Measurements from ENCODE around the gene TMEM170A.

Gene TMEM170A

GRCh38 chr16:75486676-75487313 lies 22.3 kb upstream of the TMEM170A start:
- Mint-ChIP-seq H3K36me3 (ENCODE audit: low read depth) (no peaks in the 10 kb centered on the region), H3K27ac (no peak overlapping the region), H3K4me3 (no peak overlapping the region), H3K9me3 (no peaks in the 10 kb centered on the region), H3K4me1 (ENCODE audit: low read depth) (no peaks in the 10 kb centered on the region), H3K27me3 (peaks cover 9% of the 10 kb centered on the region)

- no peaks in the 10 kb centered on the region for H3K36me3 Mint-ChIP-seq (ENCODE audit: low read depth)
- H3K27me3 Mint-ChIP-seq, result peaks cover 9% of the 10 kb centered on the region
- H3K9me3 Mint-ChIP-seq, result no peaks in the 10 kb centered on the region
- H3K27ac Mint-ChIP-seq, result no peak overlapping the region
- H3K4me3 Mint-ChIP-seq, result no peak overlapping the region
- no peaks in the 10 kb centered on the region for H3K4me1 Mint-ChIP-seq (ENCODE audit: low read depth)
These were observed 21.7 kb upstream of the TMEM170A start for GRCh38 chr16:75486014-75486675.

GRCh38 chr16:75485230-75486013 lies 20.9 kb upstream of the TMEM170A start:
- no peaks in the 10 kb centered on the region for H3K36me3 Mint-ChIP-seq (ENCODE audit: low read depth)
- H3K27me3 Mint-ChIP-seq, result peaks cover 9% of the 10 kb centered on the region
- H3K27ac Mint-ChIP-seq, result no peak overlapping the region
- H3K9me3 Mint-ChIP-seq, result no peaks in the 10 kb centered on the region
- no peak overlapping the region for H3K4me3 Mint-ChIP-seq
- H3K4me1 Mint-ChIP-seq (ENCODE audit: low read depth), result no peaks in the 10 kb centered on the region

GRCh38 chr16:75483222-75483621 lies 18.7 kb upstream of the TMEM170A start:
- Mint-ChIP-seq H3K27me3 (peaks cover 5% of the 10 kb centered on the region), H3K4me1 (ENCODE audit: low read depth) (no peaks in the 10 kb centered on the region), H3K36me3 (ENCODE audit: low read depth) (no peaks in the 10 kb centered on the region), H3K9me3 (no peaks in the 10 kb centered on the region), H3K4me3 (no peak overlapping the region), H3K27ac (no peak overlapping the region)

GRCh38 chr16:75482434-75483205 lies 18.1 kb upstream of the TMEM170A start:
- no peaks in the 10 kb centered on the region for H3K9me3 Mint-ChIP-seq
- H3K27ac Mint-ChIP-seq, result no peak overlapping the region
- H3K4me1 Mint-ChIP-seq (ENCODE audit: low read depth), result no peaks in the 10 kb centered on the region
- H3K36me3 Mint-ChIP-seq (ENCODE audit: low read depth), result no peaks in the 10 kb centered on the region
- H3K4me3 Mint-ChIP-seq, result no peak overlapping the region
- H3K27me3 Mint-ChIP-seq, result peaks cover 8% of the 10 kb centered on the region

- Mint-ChIP-seq H3K36me3 (ENCODE audit: low read depth) (no peaks in the 10 kb centered on the region), H3K27me3 (peaks cover 9% of the 10 kb centered on the region), H3K9me3 (no peaks in the 10 kb centered on the region), H3K4me3 (no peak overlapping the region), H3K4me1 (ENCODE audit: low read depth) (no peaks in the 10 kb centered on the region), H3K27ac (no peak overlapping the region)
These were observed 17.0 kb upstream of the TMEM170A start for GRCh38 chr16:75481475-75481874.

GRCh38 chr16:75479421-75479990 lies 15.0 kb upstream of the TMEM170A start:
- no peak overlapping the region for H3K27ac Mint-ChIP-seq
- H3K27me3 Mint-ChIP-seq, result peaks cover 4% of the 10 kb centered on the region
- no peaks in the 10 kb centered on the region for H3K9me3 Mint-ChIP-seq
- no peak overlapping the region for H3K4me3 Mint-ChIP-seq
- H3K4me1 Mint-ChIP-seq (ENCODE audit: low read depth), result no peaks in the 10 kb centered on the region
- H3K36me3 Mint-ChIP-seq (ENCODE audit: low read depth), result no peaks in the 10 kb centered on the region

GRCh38 chr16:75478480-75479345 lies 14.2 kb upstream of the TMEM170A start:
- Mint-ChIP-seq H3K27me3 (peaks cover 4% of the 10 kb centered on the region), H3K4me3 (no peak overlapping the region), H3K4me1 (ENCODE audit: low read depth) (no peaks in the 10 kb centered on the region), H3K27ac (no peak overlapping the region), H3K9me3 (no peaks in the 10 kb centered on the region), H3K36me3 (ENCODE audit: low read depth) (no peaks in the 10 kb centered on the region)

- Mint-ChIP-seq H3K27ac (no peak overlapping the region), H3K36me3 (ENCODE audit: low read depth) (no peaks in the 10 kb centered on the region), H3K27me3 (peaks cover 4% of the 10 kb centered on the region), H3K9me3 (no peaks in the 10 kb centered on the region), H3K4me1 (ENCODE audit: low read depth) (no peaks in the 10 kb centered on the region), H3K4me3 (no peak overlapping the region)
These were observed 13.4 kb upstream of the TMEM170A start for GRCh38 chr16:75477680-75478473.

GRCh38 chr16:75476817-75477216 lies 12.3 kb upstream of the TMEM170A start:
- Mint-ChIP-seq H3K27me3 (peaks cover 4% of the 10 kb centered on the region), H3K4me3 (no peak overlapping the region), H3K9me3 (no peaks in the 10 kb centered on the region), H3K4me1 (ENCODE audit: low read depth) (peaks cover under 1% of the 10 kb centered on the region), H3K36me3 (ENCODE audit: low read depth) (no peaks in the 10 kb centered on the region), H3K27ac (no peak overlapping the region)

GRCh38 chr16:75475420-75475847 lies 10.9 kb upstream of the TMEM170A start:
- peaks cover 4% of the 10 kb centered on the region for H3K27me3 Mint-ChIP-seq
- peaks cover 3% of the 10 kb centered on the region for H3K4me1 Mint-ChIP-seq (ENCODE audit: low read depth)
- H3K36me3 Mint-ChIP-seq (ENCODE audit: low read depth), result no peaks in the 10 kb centered on the region
- H3K9me3 Mint-ChIP-seq, result no peaks in the 10 kb centered on the region
- H3K4me3 Mint-ChIP-seq, result no peak overlapping the region
- no peak overlapping the region for H3K27ac Mint-ChIP-seq

- Mint-ChIP-seq H3K27ac (no peak overlapping the region), H3K27me3 (peaks cover 4% of the 10 kb centered on the region)
These were observed 8.7 kb upstream of the TMEM170A start for GRCh38 chr16:75472908-75473877.

More at GRCh38 chr16:75472908-75473877, 8.7 kb upstream of the TMEM170A start:
- no peaks in the 10 kb centered on the region for H3K36me3 Mint-ChIP-seq (ENCODE audit: low read depth)
- no peak overlapping the region for H3K4me3 Mint-ChIP-seq
- H3K9me3 Mint-ChIP-seq, result no peaks in the 10 kb centered on the region
- H3K4me1 Mint-ChIP-seq (ENCODE audit: low read depth), result peaks cover 3% of the 10 kb centered on the region
